GM13977 (cell line): ENCODE data around the gene RABL6.
A peak's percentile ranks its signal among the peaks of the same experiment; 100 is the strongest.
"Not testable (repeated sequence)": the region's sequence is repeated elsewhere in the genome, so short reads cannot be mapped to it uniquely, and the experiment has no call there.

Source experiments
- DNase-seq: peaks from one replicate; pipeline ENCODE4 v3.0.0; 2012; ENCODE audit warnings: low spot score
- in situ Hi-C: fragments of 300-500 bp; cut with MboI; formaldehyde crosslinking; loops from one replicate; pipeline ENCODE4 v1.12.0; 2022; ENCODE audit warnings: low sequenced_read_pairs, low pct_unique_long_range_greater_than_20kb, mixed read lengths, inconsistent platforms; ENCODE audit not compliant: unreplicated experiment
- TF ChIP-seq, protein P1 (sequence below): IDR thresholded peaks from 2 replicates; pipeline ENCODE4 v1.5.1; 2012; ENCODE audit warnings: mild to moderate bottlenecking, control low read depth; ENCODE audit not compliant: insufficient read depth; ENCODE audit errors: extremely low read depth, missing control alignments

Gene RABL6

GRCh38 chr9:136840140-136840876, 32.6 kb downstream of the RABL6 start:
- TF ChIP-seq, protein P1, sequence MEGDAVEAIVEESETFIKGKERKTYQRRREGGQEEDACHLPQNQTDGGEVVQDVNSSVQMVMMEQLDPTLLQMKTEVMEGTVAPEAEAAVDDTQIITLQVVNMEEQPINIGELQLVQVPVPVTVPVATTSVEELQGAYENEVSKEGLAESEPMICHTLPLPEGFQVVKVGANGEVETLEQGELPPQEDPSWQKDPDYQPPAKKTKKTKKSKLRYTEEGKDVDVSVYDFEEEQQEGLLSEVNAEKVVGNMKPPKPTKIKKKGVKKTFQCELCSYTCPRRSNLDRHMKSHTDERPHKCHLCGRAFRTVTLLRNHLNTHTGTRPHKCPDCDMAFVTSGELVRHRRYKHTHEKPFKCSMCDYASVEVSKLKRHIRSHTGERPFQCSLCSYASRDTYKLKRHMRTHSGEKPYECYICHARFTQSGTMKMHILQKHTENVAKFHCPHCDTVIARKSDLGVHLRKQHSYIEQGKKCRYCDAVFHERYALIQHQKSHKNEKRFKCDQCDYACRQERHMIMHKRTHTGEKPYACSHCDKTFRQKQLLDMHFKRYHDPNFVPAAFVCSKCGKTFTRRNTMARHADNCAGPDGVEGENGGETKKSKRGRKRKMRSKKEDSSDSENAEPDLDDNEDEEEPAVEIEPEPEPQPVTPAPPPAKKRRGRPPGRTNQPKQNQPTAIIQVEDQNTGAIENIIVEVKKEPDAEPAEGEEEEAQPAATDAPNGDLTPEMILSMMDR: no peak
- in situ Hi-C loops: no loop called here

GRCh38 chr9:136840877-136841645, 33.3 kb downstream of the RABL6 start:
- DNase-seq: no peak
- in situ Hi-C loops: no loop called here
- TF ChIP-seq, protein P1: no peak

More at GRCh38 chr9:136840140-136840876, 32.6 kb downstream of the RABL6 start:
- no peak for DNase-seq

GRCh38 chr9:136841646-136842379, 34.1 kb downstream of the RABL6 start:
- in situ Hi-C loops, DNase-seq: not testable (repeated sequence)

- in situ Hi-C loops: not testable (repeated sequence)
- DNase-seq: peak; percentile 89
- TF ChIP-seq, protein P1: peak; percentile 92
Observed at GRCh38 chr9:136842380-136842948, 34.7 kb downstream of the RABL6 start, which contains the start of gene AJM1. AJM1 (plus strand) TSS chr9:136842478; CDS start chr9:136844415, 1,937 bp downstream.

GRCh38 chr9:136843159-136843800, 35.5 kb downstream of the RABL6 start:
- DNase-seq, in situ Hi-C loops: not testable (repeated sequence)

DNA sequence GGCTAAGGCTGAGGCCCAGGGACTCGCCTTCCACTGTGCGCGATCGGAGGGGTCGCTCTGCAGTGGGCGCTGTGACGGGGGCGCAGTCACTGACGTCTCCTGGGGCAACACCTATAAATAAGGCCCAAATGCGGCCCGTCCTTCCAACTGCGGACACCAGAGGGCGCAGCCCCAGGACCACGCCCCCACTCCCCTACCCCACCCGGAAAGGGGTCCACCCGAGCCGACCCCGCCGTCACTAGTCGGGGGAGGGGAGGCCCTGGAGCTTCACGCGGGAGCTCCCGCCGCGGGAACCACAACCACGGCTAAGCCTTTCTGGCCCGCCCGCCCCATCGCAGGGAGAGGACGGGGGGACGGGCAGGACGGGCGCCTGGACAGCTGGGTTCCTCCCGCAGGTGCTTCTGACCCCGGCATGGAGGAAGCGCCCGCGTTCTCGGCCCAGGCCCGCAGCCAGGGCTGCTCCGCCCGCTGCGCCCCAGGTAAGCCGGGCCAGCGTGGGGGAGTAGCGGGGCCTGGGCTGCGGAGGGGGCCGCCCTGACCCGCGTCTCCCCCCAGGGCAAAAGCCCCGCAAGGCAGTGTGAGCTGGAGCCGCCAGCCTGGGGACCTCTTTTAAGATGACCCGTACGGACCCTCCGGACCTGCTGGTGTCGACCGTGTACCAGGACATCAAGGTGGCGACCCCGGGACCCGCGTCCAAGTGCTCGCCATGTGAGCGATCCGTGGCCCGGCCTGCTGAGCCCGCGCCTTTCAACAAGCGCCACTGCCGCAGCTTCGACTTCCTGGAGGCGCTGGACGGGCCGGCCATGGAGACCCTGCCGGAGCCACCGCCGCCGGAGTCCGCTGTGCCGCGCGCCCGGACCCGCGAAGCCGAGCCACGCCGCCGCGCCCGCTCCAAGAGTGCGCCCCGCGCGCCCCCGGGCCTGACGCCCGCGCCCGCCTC, 36.3 kb downstream of the RABL6 start:
- DNase-seq, in situ Hi-C loops: not testable (repeated sequence)
- TF ChIP-seq, protein P1: peak; percentile 55
